SK-N-SH treated with all-trans-retinoic acid at 6 μM for 48 hours (cell line): ENCODE measurements around the gene MSMO1.
"Not testable (repeated sequence)": the region's sequence is repeated elsewhere in the genome, so short reads cannot be mapped to it uniquely, and the experiment has no call there.

Source experiments
- ATAC-seq: fragments of 200-7000 bp; cut with Tn5 transposase; 3 replicates; pipeline ENCODE4 v1.9.1; 2020; ENCODE audit warnings: mild to moderate bottlenecking, moderate library complexity
- ARNTL ChIP-seq: fragments of 450-650 bp; formaldehyde crosslinking; IDR thresholded peaks from 2 replicates; pipeline ENCODE4 v1.5.0; 2020; ENCODE audit warnings: low read depth, mild to moderate bottlenecking, moderate library complexity, borderline replicate concordance
- CREB5 ChIP-seq: fragments of 250-450 bp; sonication (Bioruptor Pico); IDR thresholded peaks from 2 replicates; pipeline ENCODE4 v1.5.1; 2020; ENCODE audit warnings: low read depth, mild to moderate bottlenecking, moderate library complexity
- CSDC2 ChIP-seq: fragments of 250-450 bp; sonication (Bioruptor Pico); IDR thresholded peaks from 2 replicates; pipeline ENCODE4 v1.5.0; 2020; ENCODE audit warnings: mild to moderate bottlenecking, moderate library complexity
- CSRNP3 ChIP-seq: fragments of 250-450 bp; sonication (Bioruptor Pico); IDR thresholded peaks from 2 replicates; pipeline ENCODE4 v1.5.1; 2021; ENCODE audit warnings: mild to moderate bottlenecking, moderate library complexity
- ESRRG ChIP-seq: fragments of 250-450 bp; sonication (Bioruptor Pico); IDR thresholded peaks from 2 replicates; pipeline ENCODE4 v1.6.1; 2021; ENCODE audit warnings: mild to moderate bottlenecking
- GLIS3 ChIP-seq: fragments of 250-450 bp; sonication (Bioruptor Pico); IDR thresholded peaks from 2 replicates; pipeline ENCODE4 v1.5.0; 2020; ENCODE audit warnings: mild to moderate bottlenecking, moderate library complexity
- ISL1 ChIP-seq: fragments of 250-450 bp; sonication (Bioruptor Pico); IDR thresholded peaks from 2 replicates; pipeline ENCODE4 v2.1.2; 2022; ENCODE audit warnings: mild to moderate bottlenecking, moderate library complexity
- OSR1 ChIP-seq: fragments of 250-450 bp; sonication (Bioruptor Pico); IDR thresholded peaks from 2 replicates; pipeline ENCODE4 v1.8.0; 2022; ENCODE audit warnings: moderate library complexity, mild to moderate bottlenecking, inconsistent platforms
- PATZ1 ChIP-seq: fragments of 250-450 bp; sonication (Bioruptor Pico); IDR thresholded peaks from 2 replicates; pipeline ENCODE4 v1.8.0; 2020; ENCODE audit warnings: mild to moderate bottlenecking, moderate library complexity, borderline replicate concordance
- PPARA ChIP-seq: fragments of 250-450 bp; sonication (Bioruptor Pico); IDR thresholded peaks from 2 replicates; pipeline ENCODE4 v1.5.0; 2020; ENCODE audit warnings: mild to moderate bottlenecking, borderline replicate concordance
- RARB ChIP-seq: fragments of 250-450 bp; sonication (Bioruptor Pico); IDR thresholded peaks from 2 replicates; pipeline ENCODE4 v1.8.0; 2021; ENCODE audit warnings: mild to moderate bottlenecking, moderate library complexity
- SNAI2 ChIP-seq: fragments of 250-450 bp; sonication (Bioruptor Pico); IDR thresholded peaks from 2 replicates; pipeline ENCODE4 v1.5.0; 2020; ENCODE audit warnings: mild to moderate bottlenecking, moderate library complexity
- TCF4 ChIP-seq: fragments of 250-450 bp; sonication (Bioruptor Pico); IDR thresholded peaks from 2 replicates; pipeline ENCODE4 v1.8.0; 2021; ENCODE audit warnings: mild to moderate bottlenecking, moderate library complexity, borderline replicate concordance
- TOX ChIP-seq: fragments of 250-450 bp; sonication (Bioruptor Pico); IDR thresholded peaks from 2 replicates; pipeline ENCODE4 v1.8.0; 2021; ENCODE audit warnings: mild to moderate bottlenecking, moderate library complexity, borderline replicate concordance
- TSHZ2 ChIP-seq: fragments of 250-450 bp; sonication (Bioruptor Pico); IDR thresholded peaks from 2 replicates; pipeline ENCODE4 v1.5.0; 2020; ENCODE audit warnings: mild to moderate bottlenecking, moderate library complexity
- ZC3H10 ChIP-seq: fragments of 250-450 bp; sonication (Bioruptor Pico); IDR thresholded peaks from 2 replicates; pipeline ENCODE4 v1.5.1; 2021; ENCODE audit warnings: mild to moderate bottlenecking, moderate library complexity
- ZFP3 ChIP-seq: fragments of 250-450 bp; sonication (Bioruptor Pico); IDR thresholded peaks from 2 replicates; pipeline ENCODE4 v1.5.0; 2020; ENCODE audit warnings: mild to moderate bottlenecking, moderate library complexity
- ZFP30 ChIP-seq: fragments of 450-650 bp; formaldehyde crosslinking; IDR thresholded peaks from 2 replicates; pipeline ENCODE4 v1.5.0; 2022; ENCODE audit warnings: mild to moderate bottlenecking, moderate library complexity
- ZNF70 ChIP-seq: fragments of 450-650 bp; formaldehyde crosslinking; IDR thresholded peaks from 2 replicates; pipeline ENCODE4 v1.5.0; 2020; ENCODE audit warnings: mild to moderate bottlenecking, moderate library complexity
- ZNF8 ChIP-seq: fragments of 450-650 bp; formaldehyde crosslinking; IDR thresholded peaks from 2 replicates; pipeline ENCODE4 v1.5.0; 2020; ENCODE audit warnings: mild to moderate bottlenecking, moderate library complexity

MSMO1 gene

GRCh38 chr4:165327211-165328100 is at the start of gene MSMO1:
MSMO1 (plus strand) TSS chr4:165327669; CDS start chr4:165333371, 5,702 bp downstream.
- TF ChIP-seq SNAI2 (no peak), OSR1 (no peak)
- peak; percentile 96 for ATAC-seq

- ATAC-seq, result not testable (repeated sequence)
These were observed 47.9 kb upstream of the MSMO1 start for GRCh38 chr4:165279531-165279930.

GRCh38 chr4:165284697-165285096 is 42.8 kb upstream of the MSMO1 start:
- not testable (repeated sequence) for ATAC-seq

- peak; percentile 20; the same call in 1 of the 3 replicates for ATAC-seq
These were observed 40.7 kb upstream of the MSMO1 start for GRCh38 chr4:165286619-165287340.

- TF ChIP-seq TSHZ2, result no peak
- no peak for TF ChIP-seq RARB (CRISPR knock-in tag)
- no peak for TF ChIP-seq ESRRG (CRISPR knock-in tag)
- no peak for TF ChIP-seq ISL1 (CRISPR knock-in tag)
- TF ChIP-seq ZNF8, result no peak
- no peak for TF ChIP-seq ARNTL
- no peak for TF ChIP-seq ZFP3 (CRISPR knock-in tag)
- TF ChIP-seq GLIS3, result no peak
- TF ChIP-seq SNAI2, result no peak
- TF ChIP-seq CSDC2 (CRISPR knock-in tag), result no peak
- no peak for TF ChIP-seq PPARA
- TF ChIP-seq TOX (CRISPR knock-in tag), result no peak
- TF ChIP-seq ZNF70 (CRISPR knock-in tag), result no peak
- no peak for TF ChIP-seq CSRNP3 (CRISPR knock-in tag)
- TF ChIP-seq CREB5 (CRISPR knock-in tag), result no peak
- no peak for TF ChIP-seq ZFP30 (CRISPR knock-in tag)
- no peak for TF ChIP-seq ZC3H10
- TF ChIP-seq TCF4, result no peak
- no peak for TF ChIP-seq PATZ1 (CRISPR knock-in tag)
- no peak for TF ChIP-seq OSR1
- ATAC-seq, result no peak
These were observed 39.2 kb upstream of the MSMO1 start for GRCh38 chr4:165288226-165288625.
